ENCODE measurements around the gene PPP4R3C. TPM values are rescaled to one million over a fixed set of nuclear protein-coding genes. Genes with fewer than 3 reads are reported as not detected.

The PPP4R3C gene
- total RNA-seq, result not detected in 2 replicates

DNA sequence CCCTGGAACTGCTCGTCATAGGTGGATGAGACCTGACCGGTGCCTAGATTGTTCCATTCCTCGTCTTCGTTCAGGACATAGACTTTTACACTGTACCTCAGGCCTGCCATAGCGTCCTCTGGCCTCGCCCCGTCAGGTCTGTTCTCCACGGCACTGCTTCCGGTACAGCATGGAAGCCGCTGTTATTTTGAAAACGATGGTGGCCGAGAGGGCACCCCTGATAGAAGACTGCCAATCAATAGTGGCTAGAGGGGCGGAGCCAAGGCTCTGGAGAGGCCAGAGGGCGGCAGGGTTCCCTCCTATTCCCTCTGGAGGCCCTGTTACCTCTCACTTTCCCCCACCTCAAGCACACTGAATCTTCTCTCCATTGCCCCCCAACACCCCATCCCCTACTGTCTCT lies at the start of gene PPP4R3C:
TSS of gene PPP4R3C (minus strand) at position 155 of the 400 bp plus-strand sequence. CDS start at position 110, 45 bp downstream.

Other genes starting within 250 kb of the PPP4R3C start
- not detected in 2 replicates for gene DCAF8L2, start 127.0 kb upstream of the PPP4R3C start, total RNA-seq